ENCODE results near the gene PKLR. TPM values are rescaled to one million over a fixed set of nuclear protein-coding genes. Genes with fewer than 3 reads are reported as not detected.

Gene PKLR
- total and polyA plus RNA-seq, 4 donors: 10.4 to 56.1 (median 40.6) TPM

DNA sequence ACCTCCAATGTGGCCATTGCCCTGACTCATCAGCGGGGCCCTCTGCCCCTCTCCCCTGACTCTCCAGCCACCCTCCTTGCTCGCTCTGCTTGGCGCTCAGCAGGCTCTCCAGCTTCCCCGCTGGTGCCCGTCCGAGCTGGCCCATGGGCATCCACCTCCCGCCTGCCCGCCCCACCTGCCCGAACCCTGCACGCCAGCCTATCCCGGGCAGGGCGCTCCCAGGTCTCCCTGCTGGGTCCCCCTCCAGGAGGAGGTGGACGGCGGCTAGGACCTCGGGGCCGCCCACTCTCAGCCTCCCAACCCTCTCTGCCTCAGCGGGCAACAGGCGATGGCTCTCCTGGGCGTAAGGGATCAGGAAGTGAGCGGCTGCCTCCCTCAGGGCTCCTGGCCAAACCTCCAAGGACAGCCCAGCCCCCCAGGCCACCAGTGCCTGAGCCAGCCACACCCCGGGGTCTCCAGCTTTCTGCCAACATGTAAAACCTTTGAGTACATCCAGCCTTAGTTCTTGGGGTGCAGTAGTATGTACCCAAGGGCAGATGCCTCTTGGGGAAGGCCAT lies 13.2 kb downstream of the PKLR start:
- Histone ChIP-seq H3K27me3 (ENCODE audit: control insufficient read depth in 4 of 4, insufficient read depth in 4 of 4, low read length in 3 of 4) (no peaks in the 10 kb centered on the region), H3K27ac (ENCODE audit: low read depth in 1 of 2, low read length in 2 of 2) (no peak overlapping the region), H3K9me3 (ENCODE audit: control insufficient read depth in 4 of 4, low read length in 3 of 4) (no peaks in the 10 kb centered on the region), H3K9ac (ENCODE audit: low read depth in 1 of 2, low read length in 2 of 2) (no peak overlapping the region), H3K4me3 (ENCODE audit: low read depth in 1 of 3, low read length in 3 of 3) (no peak overlapping the region), H3K36me3 (ENCODE audit: control insufficient read depth in 4 of 4, insufficient read depth in 3 of 4, low read depth in 1 of 4, low read length in 3 of 4) (peaks cover 0 to 24% (median 15%) of the 10 kb centered on the region in 4 donors), H3K4me1 (ENCODE audit: control insufficient read depth in 4 of 4, insufficient read depth in 4 of 4, low read length in 3 of 4) (peaks cover 2 to 20% (median 7%) of the 10 kb centered on the region in 4 donors)
- WGBS: 94% methylated on average over 21 of the region's 21 CpGs
- no peak for TF ChIP-seq FOXA2 (IDR thresholded peaks at IDR 0.05)
- TF ChIP-seq RXRA (IDR thresholded peaks at IDR 0.05): no peak
- TF ChIP-seq, protein P1, sequence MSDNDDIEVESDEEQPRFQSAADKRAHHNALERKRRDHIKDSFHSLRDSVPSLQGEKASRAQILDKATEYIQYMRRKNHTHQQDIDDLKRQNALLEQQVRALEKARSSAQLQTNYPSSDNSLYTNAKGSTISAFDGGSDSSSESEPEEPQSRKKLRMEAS (IDR thresholded peaks at IDR 0.05): no peak
- no peak for TF ChIP-seq YY1 (IDR thresholded peaks at IDR 0.05)
- no peak for TF ChIP-seq HNF4G (IDR thresholded peaks at IDR 0.05)
- TF ChIP-seq RAD21 (IDR thresholded peaks at IDR 0.05): no peak
- TF ChIP-seq, protein P2, sequence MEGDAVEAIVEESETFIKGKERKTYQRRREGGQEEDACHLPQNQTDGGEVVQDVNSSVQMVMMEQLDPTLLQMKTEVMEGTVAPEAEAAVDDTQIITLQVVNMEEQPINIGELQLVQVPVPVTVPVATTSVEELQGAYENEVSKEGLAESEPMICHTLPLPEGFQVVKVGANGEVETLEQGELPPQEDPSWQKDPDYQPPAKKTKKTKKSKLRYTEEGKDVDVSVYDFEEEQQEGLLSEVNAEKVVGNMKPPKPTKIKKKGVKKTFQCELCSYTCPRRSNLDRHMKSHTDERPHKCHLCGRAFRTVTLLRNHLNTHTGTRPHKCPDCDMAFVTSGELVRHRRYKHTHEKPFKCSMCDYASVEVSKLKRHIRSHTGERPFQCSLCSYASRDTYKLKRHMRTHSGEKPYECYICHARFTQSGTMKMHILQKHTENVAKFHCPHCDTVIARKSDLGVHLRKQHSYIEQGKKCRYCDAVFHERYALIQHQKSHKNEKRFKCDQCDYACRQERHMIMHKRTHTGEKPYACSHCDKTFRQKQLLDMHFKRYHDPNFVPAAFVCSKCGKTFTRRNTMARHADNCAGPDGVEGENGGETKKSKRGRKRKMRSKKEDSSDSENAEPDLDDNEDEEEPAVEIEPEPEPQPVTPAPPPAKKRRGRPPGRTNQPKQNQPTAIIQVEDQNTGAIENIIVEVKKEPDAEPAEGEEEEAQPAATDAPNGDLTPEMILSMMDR (IDR thresholded peaks at IDR 0.05; ENCODE audit: low read depth, low read length, missing input control): no peak
- no peak for TF ChIP-seq TAF1 (conservative IDR thresholded peaks at IDR 0.05)
- TF ChIP-seq NR2F2 (IDR thresholded peaks at IDR 0.05): no peak
- no peak for TF ChIP-seq SP1 (IDR thresholded peaks at IDR 0.05)
- TF ChIP-seq HNF4A (conservative IDR thresholded peaks at IDR 0.05): no peak
- no peak for TF ChIP-seq FOXA1 (IDR thresholded peaks at IDR 0.05)
- DNase-seq (ENCODE audit: low spot score): no peak

DNA sequence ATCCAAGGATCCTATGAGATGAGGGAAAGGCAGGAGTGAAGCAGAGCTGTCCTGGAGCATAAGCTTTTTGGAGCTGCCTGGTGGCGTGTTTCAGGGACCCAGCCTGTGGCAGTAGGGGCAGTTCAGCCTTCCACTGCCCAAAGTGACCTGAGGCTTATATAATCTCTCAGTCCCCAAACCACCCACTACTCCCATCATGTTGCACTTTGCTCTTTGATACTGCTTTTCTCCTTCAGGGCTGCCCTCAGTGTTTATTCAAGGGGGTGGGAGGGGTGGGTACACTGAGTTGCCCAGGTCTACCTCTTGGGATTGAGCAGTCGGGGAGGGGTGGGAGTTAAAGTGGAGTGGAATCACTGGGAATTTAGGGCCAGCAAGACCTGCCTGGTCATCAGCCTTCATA lies 14.7 kb downstream of the PKLR start:
- Histone ChIP-seq H3K27ac (ENCODE audit: low read depth in 1 of 2, low read length in 2 of 2) (peak overlapping the region in 1 of 2 donors; percentile 36), H3K4me3 (ENCODE audit: low read depth in 1 of 3, low read length in 3 of 3) (no peak overlapping the region), H3K4me1 (ENCODE audit: control insufficient read depth in 4 of 4, insufficient read depth in 4 of 4, low read length in 3 of 4) (peaks cover 2 to 20% (median 7%) of the 10 kb centered on the region in 4 donors), H3K9ac (ENCODE audit: low read depth in 1 of 2, low read length in 2 of 2) (no peak overlapping the region), H3K9me3 (ENCODE audit: control insufficient read depth in 4 of 4, low read length in 3 of 4) (no peaks in the 10 kb centered on the region), H3K27me3 (ENCODE audit: control insufficient read depth in 4 of 4, insufficient read depth in 4 of 4, low read length in 3 of 4) (no peaks in the 10 kb centered on the region), H3K36me3 (ENCODE audit: control insufficient read depth in 4 of 4, insufficient read depth in 3 of 4, low read depth in 1 of 4, low read length in 3 of 4) (peaks cover 0 to 13% (median 6%) of the 10 kb centered on the region in 4 donors)
- TF ChIP-seq FOXA2 (IDR thresholded peaks at IDR 0.05) (no peak), ATF3 (IDR thresholded peaks at IDR 0.05) (no peak), YY1 (IDR thresholded peaks at IDR 0.05) (no peak), RXRA (IDR thresholded peaks at IDR 0.05) (peak in 1 of 2 donors; percentile 44), SP1 (IDR thresholded peaks at IDR 0.05) (peak; percentile 58), ZBTB33 (IDR thresholded peaks at IDR 0.05) (no peak), HNF4A (conservative IDR thresholded peaks at IDR 0.05) (peak; percentile 75 to 79), RAD21 (IDR thresholded peaks at IDR 0.05) (peak in 1 of 2 donors; percentile 10), GABPA (IDR thresholded peaks at IDR 0.05 in 1 of 2, conservative IDR thresholded peaks at IDR 0.05 in 1 of 2) (no peak), FOXA1 (IDR thresholded peaks at IDR 0.05) (no peak), NR2F2 (IDR thresholded peaks at IDR 0.05) (no peak), JUND (IDR thresholded peaks at IDR 0.05) (no peak), HNF4G (IDR thresholded peaks at IDR 0.05) (peak; percentile 62), EGR1 (IDR thresholded peaks at IDR 0.05; ENCODE audit: low read depth in 2 of 2) (no peak)
- TF ChIP-seq, protein P2 (IDR thresholded peaks at IDR 0.05; ENCODE audit: low read depth, low read length, missing input control): no peak
- TF ChIP-seq, protein P3, sequence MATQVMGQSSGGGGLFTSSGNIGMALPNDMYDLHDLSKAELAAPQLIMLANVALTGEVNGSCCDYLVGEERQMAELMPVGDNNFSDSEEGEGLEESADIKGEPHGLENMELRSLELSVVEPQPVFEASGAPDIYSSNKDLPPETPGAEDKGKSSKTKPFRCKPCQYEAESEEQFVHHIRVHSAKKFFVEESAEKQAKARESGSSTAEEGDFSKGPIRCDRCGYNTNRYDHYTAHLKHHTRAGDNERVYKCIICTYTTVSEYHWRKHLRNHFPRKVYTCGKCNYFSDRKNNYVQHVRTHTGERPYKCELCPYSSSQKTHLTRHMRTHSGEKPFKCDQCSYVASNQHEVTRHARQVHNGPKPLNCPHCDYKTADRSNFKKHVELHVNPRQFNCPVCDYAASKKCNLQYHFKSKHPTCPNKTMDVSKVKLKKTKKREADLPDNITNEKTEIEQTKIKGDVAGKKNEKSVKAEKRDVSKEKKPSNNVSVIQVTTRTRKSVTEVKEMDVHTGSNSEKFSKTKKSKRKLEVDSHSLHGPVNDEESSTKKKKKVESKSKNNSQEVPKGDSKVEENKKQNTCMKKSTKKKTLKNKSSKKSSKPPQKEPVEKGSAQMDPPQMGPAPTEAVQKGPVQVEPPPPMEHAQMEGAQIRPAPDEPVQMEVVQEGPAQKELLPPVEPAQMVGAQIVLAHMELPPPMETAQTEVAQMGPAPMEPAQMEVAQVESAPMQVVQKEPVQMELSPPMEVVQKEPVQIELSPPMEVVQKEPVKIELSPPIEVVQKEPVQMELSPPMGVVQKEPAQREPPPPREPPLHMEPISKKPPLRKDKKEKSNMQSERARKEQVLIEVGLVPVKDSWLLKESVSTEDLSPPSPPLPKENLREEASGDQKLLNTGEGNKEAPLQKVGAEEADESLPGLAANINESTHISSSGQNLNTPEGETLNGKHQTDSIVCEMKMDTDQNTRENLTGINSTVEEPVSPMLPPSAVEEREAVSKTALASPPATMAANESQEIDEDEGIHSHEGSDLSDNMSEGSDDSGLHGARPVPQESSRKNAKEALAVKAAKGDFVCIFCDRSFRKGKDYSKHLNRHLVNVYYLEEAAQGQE (IDR thresholded peaks at IDR 0.05): no peak
- WGBS: 47% methylated on average over 2 of the region's 2 CpGs
- DNase-seq (ENCODE audit: low spot score): no peak
